ENCODE measurements around the gene CPA4.

DNA sequence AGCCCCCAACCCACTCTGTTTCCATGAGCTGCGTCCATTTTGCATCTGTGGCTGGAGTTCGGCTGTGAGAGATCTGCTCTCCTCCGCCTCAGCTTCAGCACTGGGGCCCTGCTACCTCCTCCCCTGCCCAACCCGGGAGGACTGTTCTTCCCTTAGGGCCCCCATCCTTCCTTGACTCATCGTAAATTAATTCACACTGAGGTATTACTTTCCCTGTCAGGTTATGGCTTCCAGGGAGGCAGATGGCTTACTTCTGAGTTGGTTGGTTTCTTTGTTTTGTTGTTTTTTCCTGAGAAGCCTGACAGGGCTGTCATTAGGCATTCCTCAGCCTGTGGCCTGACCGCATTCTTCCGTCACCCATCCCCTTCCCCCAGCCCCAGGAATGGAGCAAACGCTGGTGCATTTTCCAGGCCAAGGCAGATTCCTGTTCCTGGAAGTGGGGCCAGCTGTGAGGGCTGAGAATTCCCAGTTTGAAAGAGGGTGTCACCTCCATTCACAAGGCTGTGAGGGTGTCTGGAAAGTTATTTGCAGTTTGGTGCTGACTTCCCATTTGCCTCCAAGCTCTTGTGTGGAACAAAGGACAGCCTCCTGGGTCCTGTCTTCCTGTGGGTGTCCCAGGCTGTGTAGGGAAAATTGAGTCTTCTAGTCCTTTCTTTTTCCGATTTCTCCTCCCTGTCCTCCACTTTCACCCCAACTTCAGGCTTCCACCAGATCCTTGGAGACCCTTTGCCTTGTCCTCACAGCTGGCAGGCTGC, 63.3 kb downstream of the CPA4 start:
- TF ChIP-seq, protein P1, sequence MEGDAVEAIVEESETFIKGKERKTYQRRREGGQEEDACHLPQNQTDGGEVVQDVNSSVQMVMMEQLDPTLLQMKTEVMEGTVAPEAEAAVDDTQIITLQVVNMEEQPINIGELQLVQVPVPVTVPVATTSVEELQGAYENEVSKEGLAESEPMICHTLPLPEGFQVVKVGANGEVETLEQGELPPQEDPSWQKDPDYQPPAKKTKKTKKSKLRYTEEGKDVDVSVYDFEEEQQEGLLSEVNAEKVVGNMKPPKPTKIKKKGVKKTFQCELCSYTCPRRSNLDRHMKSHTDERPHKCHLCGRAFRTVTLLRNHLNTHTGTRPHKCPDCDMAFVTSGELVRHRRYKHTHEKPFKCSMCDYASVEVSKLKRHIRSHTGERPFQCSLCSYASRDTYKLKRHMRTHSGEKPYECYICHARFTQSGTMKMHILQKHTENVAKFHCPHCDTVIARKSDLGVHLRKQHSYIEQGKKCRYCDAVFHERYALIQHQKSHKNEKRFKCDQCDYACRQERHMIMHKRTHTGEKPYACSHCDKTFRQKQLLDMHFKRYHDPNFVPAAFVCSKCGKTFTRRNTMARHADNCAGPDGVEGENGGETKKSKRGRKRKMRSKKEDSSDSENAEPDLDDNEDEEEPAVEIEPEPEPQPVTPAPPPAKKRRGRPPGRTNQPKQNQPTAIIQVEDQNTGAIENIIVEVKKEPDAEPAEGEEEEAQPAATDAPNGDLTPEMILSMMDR (IDR thresholded peaks at IDR 0.05; ENCODE audit: poor library complexity): no peak
- TF ChIP-seq EZH2 (IDR thresholded peaks at IDR 0.05; ENCODE audit: borderline replicate concordance) (no peak), EZH2phosphoT487 (IDR thresholded peaks at IDR 0.05; ENCODE audit: low read depth, severe bottlenecking, unreplicated experiment) (no peak)

All from hepatocyte (in vitro differentiated cells).